WTC11 (cell line): ENCODE data around the gene TNXB. TPM values are rescaled to one million over a fixed set of nuclear protein-coding genes. Genes with fewer than 3 reads are reported as not detected.

Source experiments
- ATAC-seq: fragments of 200-7000 bp; cut with Tn5 transposase; 2 replicates; pipeline ENCODE4 v1.10.0; 2021; ENCODE audit warnings: mild to moderate bottlenecking, moderate library complexity
- CTCF ChIA-PET: fragments of 300-600 bp; sonication (Branson Sonifier 250); formaldehyde crosslinking; loops from one replicate; lab custom pipeline; 2021; ENCODE audit warnings: antibody characterized with exemption; lab: Charles Lee
- POLR2A ChIA-PET: fragments of 350-600 bp; sonication (Branson Sonifier 250); formaldehyde crosslinking; loops from one replicate; lab custom pipeline; 2021; ENCODE audit warnings: antibody characterized with exemption; lab: Charles Lee
- DNase-seq: peaks from one replicate; pipeline ENCODE4 v3.0.0; 2021; ENCODE audit warnings: low spot score
- H3K27ac Mint-ChIP-seq: 2 replicates; pipeline ENCODE4 v1.8.0; 2021; ENCODE audit warnings: mixed read lengths
- H3K27me3 Mint-ChIP-seq: 2 replicates; pipeline ENCODE4 v1.8.0; 2021; ENCODE audit warnings: low read depth, mild to moderate bottlenecking, moderate library complexity, mixed read lengths
- H3K36me3 Mint-ChIP-seq: 2 replicates; pipeline ENCODE4 v1.8.0; 2021; ENCODE audit warnings: mixed read lengths
- H3K4me1 Mint-ChIP-seq: 2 replicates; pipeline ENCODE4 v1.8.0; 2022; ENCODE audit warnings: mixed read lengths
- H3K4me3 Mint-ChIP-seq: 2 replicates; pipeline ENCODE4 v1.8.0; 2021; ENCODE audit warnings: mild to moderate bottlenecking, moderate library complexity, mixed read lengths
- H3K9me3 Mint-ChIP-seq: 2 replicates; pipeline ENCODE4 v1.8.0; 2021; ENCODE audit warnings: mixed read lengths
- AR ChIP-seq: fragments of 250-450 bp; sonication (Bioruptor Pico); IDR thresholded peaks from 2 replicates; pipeline ENCODE4 v1.9.0; 2021; ENCODE audit warnings: mild to moderate bottlenecking
- ATF1 ChIP-seq: sonication (generic); formaldehyde crosslinking; IDR thresholded peaks from 2 replicates; pipeline ENCODE4 v1.8.1; 2023; ENCODE audit warnings: mild to moderate bottlenecking, moderate library complexity, missing genetic modification reagents
- ATF2 ChIP-seq: sonication (generic); formaldehyde crosslinking; IDR thresholded peaks from 2 replicates; pipeline ENCODE4 v1.8.1; 2022; ENCODE audit warnings: low read depth, missing genetic modification reagents, borderline replicate concordance
- GABPB1 ChIP-seq: sonication (generic); formaldehyde crosslinking; IDR thresholded peaks from 2 replicates; pipeline ENCODE4 v1.8.1; 2023; ENCODE audit warnings: mild to moderate bottlenecking, missing genetic modification reagents
- IRF2 ChIP-seq: sonication (generic); formaldehyde crosslinking; IDR thresholded peaks from 2 replicates; pipeline ENCODE4 v1.8.0; 2022; ENCODE audit warnings: low read depth, missing genetic modification reagents, borderline replicate concordance
- MYBL2 ChIP-seq: sonication (generic); formaldehyde crosslinking; IDR thresholded peaks from 2 replicates; pipeline ENCODE4 v1.8.1; 2023; ENCODE audit warnings: mild to moderate bottlenecking, moderate library complexity, missing genetic modification reagents
- RORB ChIP-seq: fragments of 250-450 bp; sonication (Bioruptor Pico); IDR thresholded peaks from 2 replicates; pipeline ENCODE4 v1.9.0; 2021; ENCODE audit warnings: mild to moderate bottlenecking
- SMAD4 ChIP-seq: sonication (generic); formaldehyde crosslinking; IDR thresholded peaks from 2 replicates; pipeline ENCODE4 v1.8.0; 2022; ENCODE audit warnings: mild to moderate bottlenecking, missing genetic modification reagents
- TEAD4 ChIP-seq: sonication (generic); formaldehyde crosslinking; IDR thresholded peaks from 2 replicates; pipeline ENCODE4 v1.8.0; 2022; ENCODE audit warnings: mild to moderate bottlenecking, missing genetic modification reagents
- ZNF232 ChIP-seq: sonication (generic); formaldehyde crosslinking; IDR thresholded peaks from 2 replicates; pipeline ENCODE4 v1.8.0; 2022; ENCODE audit warnings: mild to moderate bottlenecking, missing genetic modification reagents
- ZNF423 ChIP-seq: fragments of 250-450 bp; sonication (Bioruptor Pico); IDR thresholded peaks from 2 replicates; pipeline ENCODE4 v2.1.2; 2022; ENCODE audit warnings: mild to moderate bottlenecking, moderate library complexity
- ZNF532 ChIP-seq: fragments of 250-450 bp; sonication (Bioruptor Pico); IDR thresholded peaks from 2 replicates; pipeline ENCODE4 v1.9.0; 2021; ENCODE audit warnings: mild to moderate bottlenecking, borderline replicate concordance
- total RNA-seq: library from RNA; stranded (reverse); gene quantifications from 3 replicates; pipeline ENCODE4 v1.2.3, GENCODE V29; 2021
- TF ChIP-seq, protein P1 (sequence below): sonication (generic); formaldehyde crosslinking; IDR thresholded peaks from 2 replicates; pipeline ENCODE4 v1.8.1; 2022; ENCODE audit warnings: mild to moderate bottlenecking, missing genetic modification reagents, moderate library complexity, borderline replicate concordance
- TF ChIP-seq, protein P2 (sequence below): sonication (generic); formaldehyde crosslinking; IDR thresholded peaks from 2 replicates; pipeline ENCODE4 v1.8.1; 2022; ENCODE audit warnings: low read depth, mild to moderate bottlenecking, moderate library complexity, missing genetic modification reagents, borderline replicate concordance
- TF ChIP-seq, protein P3 (sequence below): sonication (generic); formaldehyde crosslinking; IDR thresholded peaks from 2 replicates; pipeline ENCODE4 v1.8.0; 2023; ENCODE audit warnings: missing genetic modification reagents
- TF ChIP-seq, protein P4 (sequence below): sonication (generic); formaldehyde crosslinking; IDR thresholded peaks from 2 replicates; pipeline ENCODE4 v1.8.0; 2022; ENCODE audit warnings: mild to moderate bottlenecking, missing genetic modification reagents
- TF ChIP-seq, protein P5 (sequence below): fragments of 250-450 bp; sonication (Bioruptor Pico); IDR thresholded peaks from 2 replicates; pipeline ENCODE4 v1.9.0; 2021; ENCODE audit warnings: moderate library complexity, mild to moderate bottlenecking, inconsistent platforms, borderline replicate concordance

Gene TNXB
- total RNA-seq, 1 experiment from 2014 or later, result 6.4 TPM

DNA sequence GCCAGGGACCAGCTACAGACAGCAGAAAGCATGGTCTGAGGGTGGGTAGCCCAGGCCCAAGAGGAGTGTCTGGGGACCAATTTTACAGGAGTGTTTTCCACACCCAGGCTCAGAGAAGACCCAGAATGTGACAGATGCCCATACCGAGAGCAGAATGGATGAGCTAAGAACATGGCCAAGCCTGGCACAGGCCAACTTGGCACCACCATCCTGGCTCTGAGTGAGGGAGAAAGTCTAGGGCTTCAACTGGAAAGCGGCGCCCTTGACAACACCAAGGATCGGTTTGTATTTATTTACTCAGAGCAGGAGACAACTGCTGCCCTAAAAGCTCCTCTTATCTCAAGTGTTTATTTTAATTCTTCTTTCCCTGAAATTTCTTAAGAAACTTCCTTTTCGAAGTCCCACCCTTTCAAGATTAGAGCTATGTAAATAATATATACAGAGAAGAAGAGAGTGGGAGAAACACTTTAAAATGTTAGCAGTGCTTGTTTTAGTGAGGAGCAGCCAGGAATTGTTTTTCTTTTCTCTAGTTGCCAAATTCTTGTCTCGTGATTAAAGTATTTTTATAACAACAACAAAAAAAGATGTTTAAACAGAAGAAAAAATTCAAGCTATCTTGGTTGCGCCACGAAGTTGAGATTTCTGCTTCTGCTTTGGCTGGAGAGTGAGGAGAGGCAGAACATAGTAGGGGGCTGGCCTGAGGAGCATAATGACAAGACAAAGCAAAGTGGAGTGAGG is 16.2 kb downstream of the TNXB start (continued):
- TF ChIP-seq, protein P1, sequence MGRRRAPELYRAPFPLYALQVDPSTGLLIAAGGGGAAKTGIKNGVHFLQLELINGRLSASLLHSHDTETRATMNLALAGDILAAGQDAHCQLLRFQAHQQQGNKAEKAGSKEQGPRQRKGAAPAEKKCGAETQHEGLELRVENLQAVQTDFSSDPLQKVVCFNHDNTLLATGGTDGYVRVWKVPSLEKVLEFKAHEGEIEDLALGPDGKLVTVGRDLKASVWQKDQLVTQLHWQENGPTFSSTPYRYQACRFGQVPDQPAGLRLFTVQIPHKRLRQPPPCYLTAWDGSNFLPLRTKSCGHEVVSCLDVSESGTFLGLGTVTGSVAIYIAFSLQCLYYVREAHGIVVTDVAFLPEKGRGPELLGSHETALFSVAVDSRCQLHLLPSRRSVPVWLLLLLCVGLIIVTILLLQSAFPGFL (CRISPR knock-in tag), result no peak
- no peak for TF ChIP-seq RORB (CRISPR knock-in tag)
- TF ChIP-seq, protein P2, sequence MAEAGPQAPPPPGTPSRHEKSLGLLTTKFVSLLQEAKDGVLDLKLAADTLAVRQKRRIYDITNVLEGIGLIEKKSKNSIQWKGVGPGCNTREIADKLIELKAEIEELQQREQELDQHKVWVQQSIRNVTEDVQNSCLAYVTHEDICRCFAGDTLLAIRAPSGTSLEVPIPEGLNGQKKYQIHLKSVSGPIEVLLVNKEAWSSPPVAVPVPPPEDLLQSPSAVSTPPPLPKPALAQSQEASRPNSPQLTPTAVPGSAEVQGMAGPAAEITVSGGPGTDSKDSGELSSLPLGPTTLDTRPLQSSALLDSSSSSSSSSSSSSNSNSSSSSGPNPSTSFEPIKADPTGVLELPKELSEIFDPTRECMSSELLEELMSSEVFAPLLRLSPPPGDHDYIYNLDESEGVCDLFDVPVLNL, result no peak

DNA sequence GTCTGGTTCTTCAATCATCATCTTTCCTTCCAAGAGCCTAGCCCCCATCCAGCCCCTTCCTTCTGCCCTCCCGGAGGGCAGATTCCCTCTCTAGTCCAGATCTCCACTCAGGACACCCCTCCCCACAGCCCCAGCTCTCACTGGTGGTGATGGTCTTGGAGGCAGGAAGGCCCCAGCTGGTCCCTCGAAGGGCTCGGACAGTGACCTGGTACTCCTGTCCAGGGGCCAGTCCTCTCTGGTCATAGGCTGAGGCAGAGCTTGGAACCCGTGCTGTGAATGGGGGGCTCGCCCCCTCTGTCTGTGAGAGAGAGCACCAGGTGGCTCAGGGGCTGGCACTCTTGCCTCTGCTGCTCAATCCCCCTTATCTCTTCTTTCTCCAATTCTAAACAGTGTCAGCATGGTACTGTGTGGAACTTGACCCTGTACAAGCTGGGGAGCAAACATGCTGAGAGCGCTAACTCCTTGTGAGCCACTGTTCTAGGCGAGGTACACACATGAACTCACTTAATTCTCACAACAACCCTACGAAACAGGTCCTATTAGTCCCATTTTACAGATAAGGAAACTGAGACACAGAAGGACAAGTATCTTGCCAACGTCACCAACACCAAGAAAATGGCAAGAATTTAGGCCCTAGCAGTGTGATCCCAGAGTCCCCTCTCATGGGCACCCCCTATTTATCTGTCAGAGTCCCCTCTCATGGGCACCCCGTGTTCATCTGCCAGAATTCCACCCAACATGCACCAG is 19.9 kb downstream of the TNXB start:
- ATAC-seq (no peak), DNase-seq (no peak)
- Mint-ChIP-seq H3K9me3 (no peaks in the 10 kb centered on the region), H3K4me1 (peaks cover 16% of the 10 kb centered on the region), H3K36me3 (no peaks in the 10 kb centered on the region), H3K4me3 (no peak overlapping the region), H3K27me3 (peaks cover 13% of the 10 kb centered on the region), H3K27ac (no peak overlapping the region)
- CTCF ChIA-PET, result interaction anchor here (1.0 to 3.3 kb wide), 6 partner anchors 8 to 166 kb away, joined by 3 to 38 read pairs (median 7); no protein-coding TSS in a partner anchor
- TF ChIP-seq AR (CRISPR knock-in tag), result no peak
- TF ChIP-seq ZNF423 (CRISPR knock-in tag), result no peak
- TF ChIP-seq ATF2 (CRISPR knock-in tag), result no peak
- TF ChIP-seq, protein P3, sequence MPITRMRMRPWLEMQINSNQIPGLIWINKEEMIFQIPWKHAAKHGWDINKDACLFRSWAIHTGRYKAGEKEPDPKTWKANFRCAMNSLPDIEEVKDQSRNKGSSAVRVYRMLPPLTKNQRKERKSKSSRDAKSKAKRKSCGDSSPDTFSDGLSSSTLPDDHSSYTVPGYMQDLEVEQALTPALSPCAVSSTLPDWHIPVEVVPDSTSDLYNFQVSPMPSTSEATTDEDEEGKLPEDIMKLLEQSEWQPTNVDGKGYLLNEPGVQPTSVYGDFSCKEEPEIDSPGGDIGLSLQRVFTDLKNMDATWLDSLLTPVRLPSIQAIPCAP (CRISPR knock-in tag), result no peak
- TF ChIP-seq, protein P4, sequence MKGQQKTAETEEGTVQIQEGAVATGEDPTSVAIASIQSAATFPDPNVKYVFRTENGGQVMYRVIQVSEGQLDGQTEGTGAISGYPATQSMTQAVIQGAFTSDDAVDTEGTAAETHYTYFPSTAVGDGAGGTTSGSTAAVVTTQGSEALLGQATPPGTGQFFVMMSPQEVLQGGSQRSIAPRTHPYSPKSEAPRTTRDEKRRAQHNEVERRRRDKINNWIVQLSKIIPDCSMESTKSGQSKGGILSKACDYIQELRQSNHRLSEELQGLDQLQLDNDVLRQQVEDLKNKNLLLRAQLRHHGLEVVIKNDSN, result no peak
- TF ChIP-seq GABPB1 (CRISPR knock-in tag), result no peak
- TF ChIP-seq ATF1 (CRISPR knock-in tag), result no peak
- TF ChIP-seq ZNF532 (CRISPR knock-in tag), result no peak
- no peak for TF ChIP-seq ZNF232
- TF ChIP-seq TEAD4 (CRISPR knock-in tag), result no peak
- TF ChIP-seq, protein P5, sequence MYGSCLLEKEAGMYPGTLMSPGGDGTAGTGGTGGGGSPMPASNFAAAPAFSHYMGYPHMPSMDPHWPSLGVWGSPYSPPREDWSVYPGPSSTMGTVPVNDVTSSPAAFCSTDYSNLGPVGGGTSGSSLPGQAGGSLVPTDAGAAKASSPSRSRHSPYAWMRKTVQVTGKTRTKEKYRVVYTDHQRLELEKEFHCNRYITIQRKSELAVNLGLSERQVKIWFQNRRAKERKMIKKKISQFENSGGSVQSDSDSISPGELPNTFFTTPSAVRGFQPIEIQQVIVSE (CRISPR knock-in tag), result no peak
- no peak for TF ChIP-seq SMAD4 (CRISPR knock-in tag)
- TF ChIP-seq MYBL2 (CRISPR knock-in tag), result no peak
- TF ChIP-seq IRF2 (CRISPR knock-in tag), result no peak
- POLR2A ChIA-PET, result no interaction called here
